MM.1S (cell line): ENCODE results near the gene OR10A5.

ENCODE experiments used
- DNase-seq: peaks from one replicate; pipeline ENCODE4 v3.0.0-alpha.2; 2015
- H2AFZ ChIP-seq: fragments of 300-600 bp; sonication (generic); 2 replicates; pipeline ENCODE4 v1.6.0; 2016; ENCODE audit warnings: antibody characterized with exemption, low read length
- H3F3A ChIP-seq: fragments of 300-600 bp; sonication (generic); 2 replicates; pipeline ENCODE4 v1.6.1; 2016; ENCODE audit warnings: mild to moderate bottlenecking, antibody characterized with exemption, low read length, moderate library complexity, mixed read lengths; ENCODE audit not compliant: insufficient read depth
- H3K27ac ChIP-seq: fragments of 300-600 bp; sonication (generic); 2 replicates; pipeline ENCODE4 v1.5.1; 2016; ENCODE audit warnings: mild to moderate bottlenecking, low read length
- H3K27me3 ChIP-seq: fragments of 300-600 bp; sonication (generic); replicated peaks from 2 replicates; pipeline ENCODE4 v1.6.0; 2016; ENCODE audit warnings: low read length; ENCODE audit not compliant: insufficient read depth
- H3K36me3 ChIP-seq: fragments of 300-600 bp; sonication (generic); replicated peaks from 2 replicates; pipeline ENCODE4 v1.6.1; 2016; ENCODE audit warnings: mild to moderate bottlenecking, low read length, mixed read lengths; ENCODE audit not compliant: insufficient read depth
- H3K4me1 ChIP-seq: fragments of 300-600 bp; sonication (generic); 2 replicates; pipeline ENCODE4 v1.6.1; 2016; ENCODE audit warnings: low read length, mixed read lengths
- H3K4me2 ChIP-seq: fragments of 300-600 bp; sonication (generic); 2 replicates; pipeline ENCODE4 v1.6.0; 2016; ENCODE audit warnings: low read depth, low read length
- H3K4me3 ChIP-seq: fragments of 300-600 bp; sonication (generic); 2 replicates; pipeline ENCODE4 v1.5.1; 2016; ENCODE audit warnings: low read length, mixed read lengths
- H3K79me2 ChIP-seq: fragments of 300-600 bp; sonication (generic); 2 replicates; pipeline ENCODE4 v1.6.1; 2016; ENCODE audit warnings: mixed run types, low read length, mixed read lengths
- H3K9ac ChIP-seq: fragments of 300-600 bp; sonication (generic); 2 replicates; pipeline ENCODE4 v1.6.1; 2016; ENCODE audit warnings: low read length, mixed read lengths
- H3K9me2 ChIP-seq: fragments of 300-600 bp; sonication (generic); replicated peaks from 2 replicates; pipeline ENCODE4 v1.6.1; 2016; ENCODE audit warnings: mild to moderate bottlenecking, low read length, mixed read lengths; ENCODE audit not compliant: insufficient read depth
- H3K9me3 ChIP-seq: fragments of 300-600 bp; sonication (generic); replicated peaks from 2 replicates; pipeline ENCODE4 v1.6.1; 2016; ENCODE audit warnings: mild to moderate bottlenecking, low read length, mixed read lengths; ENCODE audit not compliant: insufficient read depth
- H4K20me1 ChIP-seq: fragments of 300-600 bp; sonication (generic); 2 replicates; pipeline ENCODE4 v1.6.1; 2016; ENCODE audit warnings: mild to moderate bottlenecking, low read length, moderate library complexity, mixed read lengths; ENCODE audit not compliant: insufficient read depth
- EZH2 ChIP-seq: fragments of 300-600 bp; sonication (generic); optimal IDR thresholded peaks from 2 replicates; pipeline ENCODE3; 2017; ENCODE audit warnings: low read depth, mild to moderate bottlenecking, antibody characterized with exemption, low read length, mixed read lengths
- EZH2phosphoT487 ChIP-seq: fragments of 300-600 bp; sonication (generic); IDR thresholded peaks from 2 replicates; pipeline ENCODE4 v1.6.1; 2018; ENCODE audit warnings: antibody characterized with exemption, low read length
- TF ChIP-seq, protein P1 (sequence below): fragments of 300-600 bp; sonication (generic); IDR thresholded peaks from 2 replicates; pipeline ENCODE4 v1.5.1; 2016; ENCODE audit warnings: antibody characterized with exemption, low read length, mixed read lengths

The OR10A5 gene

DNA sequence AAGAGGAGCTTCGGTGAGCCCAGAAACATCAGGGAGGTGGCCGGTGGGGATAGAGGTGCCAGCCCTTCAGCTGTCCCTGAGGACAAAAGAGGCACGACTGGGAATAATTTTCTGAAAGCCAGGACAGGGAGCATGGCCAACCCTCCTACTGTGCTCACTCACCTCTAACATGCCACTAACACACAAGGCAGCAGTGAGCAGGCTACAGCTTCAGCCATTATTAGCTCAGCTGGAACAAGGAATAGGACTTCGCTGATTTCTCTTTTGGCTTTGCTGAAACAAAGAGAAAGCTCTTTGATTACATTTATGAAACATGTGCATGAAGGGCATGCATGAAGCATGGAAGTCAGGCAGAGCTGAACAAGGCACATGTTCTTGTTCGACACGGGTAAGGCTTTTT is 12.1 kb upstream of the OR10A5 start:
- no peak overlapping the region for H2AFZ ChIP-seq
- no peaks in the 10 kb centered on the region for H3K79me2 ChIP-seq

DNA sequence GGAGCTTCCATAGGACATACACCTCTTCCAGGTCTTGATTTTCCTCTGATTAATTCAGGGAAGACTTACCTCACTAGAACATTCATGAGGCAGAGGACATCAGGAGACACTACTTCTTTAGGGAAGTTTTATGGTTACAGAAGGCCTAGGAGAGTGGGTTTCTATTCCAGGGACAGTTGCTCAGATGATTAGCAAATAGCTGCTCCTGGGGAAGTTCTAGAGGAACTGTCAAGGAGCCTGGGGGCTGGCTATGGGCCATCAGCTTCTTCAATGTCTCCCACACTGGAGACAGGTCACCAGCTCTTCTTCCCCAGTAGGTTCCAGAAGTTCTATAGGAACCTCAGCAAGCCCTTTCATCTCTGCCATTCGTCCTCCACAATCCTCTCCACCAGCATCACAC is 11.5 kb upstream of the OR10A5 start:
- no peak overlapping the region for H3K4me2 ChIP-seq

More for the DNA sequence above, 12.1 kb upstream of the OR10A5 start:
- H3K9me3 ChIP-seq: no peaks in the 10 kb centered on the region
- H3K4me1 ChIP-seq: no peaks in the 10 kb centered on the region
- H3K36me3 ChIP-seq: no peaks in the 10 kb centered on the region
- H4K20me1 ChIP-seq: no peaks in the 10 kb centered on the region
- H3K9ac ChIP-seq: no peak overlapping the region
- H3F3A ChIP-seq: no peaks in the 10 kb centered on the region
- H3K4me2 ChIP-seq: no peak overlapping the region
- H3K9me2 ChIP-seq: no peaks in the 10 kb centered on the region
- H3K4me3 ChIP-seq: no peak overlapping the region
- DNase-seq: no peak
- H3K27ac ChIP-seq: no peak overlapping the region
- no peaks in the 10 kb centered on the region for H3K27me3 ChIP-seq
- TF ChIP-seq EZH2 (no peak), EZH2phosphoT487 (no peak)
- TF ChIP-seq, protein P1, sequence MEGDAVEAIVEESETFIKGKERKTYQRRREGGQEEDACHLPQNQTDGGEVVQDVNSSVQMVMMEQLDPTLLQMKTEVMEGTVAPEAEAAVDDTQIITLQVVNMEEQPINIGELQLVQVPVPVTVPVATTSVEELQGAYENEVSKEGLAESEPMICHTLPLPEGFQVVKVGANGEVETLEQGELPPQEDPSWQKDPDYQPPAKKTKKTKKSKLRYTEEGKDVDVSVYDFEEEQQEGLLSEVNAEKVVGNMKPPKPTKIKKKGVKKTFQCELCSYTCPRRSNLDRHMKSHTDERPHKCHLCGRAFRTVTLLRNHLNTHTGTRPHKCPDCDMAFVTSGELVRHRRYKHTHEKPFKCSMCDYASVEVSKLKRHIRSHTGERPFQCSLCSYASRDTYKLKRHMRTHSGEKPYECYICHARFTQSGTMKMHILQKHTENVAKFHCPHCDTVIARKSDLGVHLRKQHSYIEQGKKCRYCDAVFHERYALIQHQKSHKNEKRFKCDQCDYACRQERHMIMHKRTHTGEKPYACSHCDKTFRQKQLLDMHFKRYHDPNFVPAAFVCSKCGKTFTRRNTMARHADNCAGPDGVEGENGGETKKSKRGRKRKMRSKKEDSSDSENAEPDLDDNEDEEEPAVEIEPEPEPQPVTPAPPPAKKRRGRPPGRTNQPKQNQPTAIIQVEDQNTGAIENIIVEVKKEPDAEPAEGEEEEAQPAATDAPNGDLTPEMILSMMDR: no peak

DNA sequence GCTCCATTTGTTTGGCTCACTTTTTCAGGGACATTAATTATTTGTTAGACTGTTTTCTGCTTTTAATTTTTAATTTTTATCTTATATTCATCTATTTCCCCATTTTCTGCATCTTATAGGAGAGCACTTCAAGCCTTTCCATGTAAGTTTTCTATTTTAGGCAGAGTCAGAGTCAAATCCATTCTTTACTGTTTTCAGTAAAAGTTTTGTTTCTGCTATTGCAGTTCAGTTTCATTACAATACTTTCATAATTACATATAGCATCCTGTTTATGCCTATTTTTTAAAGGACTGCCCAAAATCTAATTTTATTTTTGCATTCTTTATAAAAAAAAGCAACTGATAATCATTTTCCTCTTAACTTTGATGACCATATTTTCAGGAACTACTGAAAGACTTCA is 3.8 kb upstream of the OR10A5 start:
- Histone ChIP-seq H3K9ac (no peak overlapping the region), H3K4me3 (no peak overlapping the region)

More for the DNA sequence above, 11.5 kb upstream of the OR10A5 start:
- no peaks in the 10 kb centered on the region for H3K4me1 ChIP-seq
- H3K27me3 ChIP-seq: no peaks in the 10 kb centered on the region
- H4K20me1 ChIP-seq: no peaks in the 10 kb centered on the region
- no peaks in the 10 kb centered on the region for H3K79me2 ChIP-seq
- H3K9me2 ChIP-seq: no peaks in the 10 kb centered on the region
- H3K9ac ChIP-seq: no peak overlapping the region
- H3F3A ChIP-seq: no peaks in the 10 kb centered on the region
- no peaks in the 10 kb centered on the region for H3K9me3 ChIP-seq
- DNase-seq: no peak
- H3K27ac ChIP-seq: no peak overlapping the region
- no peaks in the 10 kb centered on the region for H3K36me3 ChIP-seq
- TF ChIP-seq EZH2phosphoT487 (no peak), EZH2 (no peak)
- TF ChIP-seq, protein P1: no peak
- no peak overlapping the region for H2AFZ ChIP-seq
- H3K4me3 ChIP-seq: no peak overlapping the region

More for the DNA sequence above, 3.8 kb upstream of the OR10A5 start:
- Histone ChIP-seq H3K79me2 (no peaks in the 10 kb centered on the region), H4K20me1 (no peaks in the 10 kb centered on the region), H3K4me2 (peak overlapping the region; percentile 1; the same call in 1 of the 2 replicates), H3K36me3 (no peaks in the 10 kb centered on the region), H3F3A (no peaks in the 10 kb centered on the region), H2AFZ (no peak overlapping the region), H3K9me2 (no peaks in the 10 kb centered on the region; the same call in 1 of the 2 replicates), H3K27ac (no peak overlapping the region), H3K4me1 (no peaks in the 10 kb centered on the region), H3K27me3 (no peaks in the 10 kb centered on the region), H3K9me3 (no peaks in the 10 kb centered on the region)
- no peak for DNase-seq
- TF ChIP-seq, protein P1: no peak
- TF ChIP-seq EZH2 (no peak), EZH2phosphoT487 (no peak)
